ENCODE measurements around the gene FRMPD2. TPM values are rescaled to one million over a fixed set of nuclear protein-coding genes. Genes with fewer than 3 reads are reported as not detected.

The FRMPD2 gene
- total and polyA plus RNA-seq, 2 donors (not counting 3 experiments of a cell fraction or from before 2014, with no cell fraction given): 0.42 TPM; not detected in 1

DNA sequence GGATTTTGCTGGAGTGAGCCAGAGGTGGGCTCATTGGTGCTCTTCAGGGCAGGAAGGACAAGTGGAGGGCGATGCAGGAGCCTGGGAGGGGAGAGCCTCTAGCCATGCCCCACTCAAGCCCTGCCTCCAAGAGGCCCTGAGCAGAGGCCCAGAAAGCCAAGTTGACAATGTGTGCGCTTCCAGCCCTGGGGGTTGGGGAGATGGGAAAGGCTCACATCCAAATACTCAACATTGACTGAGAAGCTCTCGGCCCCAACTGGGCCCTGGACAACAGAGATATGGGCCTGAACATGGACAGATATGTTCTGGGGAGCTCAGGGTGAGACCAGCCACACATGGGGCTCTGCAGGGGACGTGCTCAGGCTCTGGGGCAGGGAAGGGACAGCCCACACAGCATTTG is 39.0 kb downstream of the FRMPD2 start:
- no peak overlapping the region for H3K4me2 ChIP-seq (ENCODE audit: insufficient read depth, low read length)
- no peak for FAIRE-seq
- H3K9ac ChIP-seq (replicated peaks; ENCODE audit: extremely low read depth, insufficient read depth, low read length): no peak overlapping the region
- no peak for DNase-seq (ENCODE audit: low read depth, low spot score)
- ChIA-PET CTCF (interaction anchor here (1.4 kb wide), 1 partner anchor 13 kb away, joined by 3 read pairs; no protein-coding TSS in a partner anchor), POLR2A (no interaction called here)
- no peaks in the 10 kb centered on the region for H3K79me2 ChIP-seq (ENCODE audit: control insufficient read depth, insufficient read depth, low read length)
- H3K4me1 ChIP-seq (ENCODE audit: control insufficient read depth, extremely low read depth, insufficient read depth, low read length): no peaks in the 10 kb centered on the region
- H4K20me1 ChIP-seq (replicated peaks; ENCODE audit: control insufficient read depth, extremely low read depth, insufficient read depth, low read length): no peaks in the 10 kb centered on the region
- dilution Hi-C loops (cut with MboI; ENCODE audit: extremely low pct_ligation_motif_present, low sequenced_read_pairs): no loop called here
- H2AFZ ChIP-seq (ENCODE audit: low read depth, low read length): no peak overlapping the region
- no peaks in the 10 kb centered on the region for H3K9me3 ChIP-seq (replicated peaks; ENCODE audit: control insufficient read depth, insufficient read depth, low read length)
- H3K36me3 ChIP-seq (ENCODE audit: control insufficient read depth in 2 of 2, extremely low read depth in 1 of 2, insufficient read depth in 2 of 2, low read length in 2 of 2): no peaks in the 10 kb centered on the region
- BruUV-seq (replicated peaks): no TSS peak
- no peak overlapping the region for H3K4me3 ChIP-seq (replicated peaks in 1 of 3; ENCODE audit: insufficient read depth in 1 of 3, low read depth in 1 of 3, low read length in 3 of 3)
- no peak overlapping the region for H3K27ac ChIP-seq (ENCODE audit: insufficient read depth, low read depth, low read length)
- intact Hi-C loops (cut with micrococcal nuclease): no loop called here
- H3K9me1 ChIP-seq (replicated peaks; ENCODE audit: control insufficient read depth, extremely low read depth, insufficient read depth, low read length): no peaks in the 10 kb centered on the region
- TF ChIP-seq, protein P1, sequence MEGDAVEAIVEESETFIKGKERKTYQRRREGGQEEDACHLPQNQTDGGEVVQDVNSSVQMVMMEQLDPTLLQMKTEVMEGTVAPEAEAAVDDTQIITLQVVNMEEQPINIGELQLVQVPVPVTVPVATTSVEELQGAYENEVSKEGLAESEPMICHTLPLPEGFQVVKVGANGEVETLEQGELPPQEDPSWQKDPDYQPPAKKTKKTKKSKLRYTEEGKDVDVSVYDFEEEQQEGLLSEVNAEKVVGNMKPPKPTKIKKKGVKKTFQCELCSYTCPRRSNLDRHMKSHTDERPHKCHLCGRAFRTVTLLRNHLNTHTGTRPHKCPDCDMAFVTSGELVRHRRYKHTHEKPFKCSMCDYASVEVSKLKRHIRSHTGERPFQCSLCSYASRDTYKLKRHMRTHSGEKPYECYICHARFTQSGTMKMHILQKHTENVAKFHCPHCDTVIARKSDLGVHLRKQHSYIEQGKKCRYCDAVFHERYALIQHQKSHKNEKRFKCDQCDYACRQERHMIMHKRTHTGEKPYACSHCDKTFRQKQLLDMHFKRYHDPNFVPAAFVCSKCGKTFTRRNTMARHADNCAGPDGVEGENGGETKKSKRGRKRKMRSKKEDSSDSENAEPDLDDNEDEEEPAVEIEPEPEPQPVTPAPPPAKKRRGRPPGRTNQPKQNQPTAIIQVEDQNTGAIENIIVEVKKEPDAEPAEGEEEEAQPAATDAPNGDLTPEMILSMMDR (IDR thresholded peaks at IDR 0.05; ENCODE audit: extremely low read depth in 1 of 2, insufficient read depth in 1 of 2, low read depth in 1 of 2, low read length in 2 of 2): no peak
- no peak for TF ChIP-seq EZH2 (IDR thresholded peaks at IDR 0.05; ENCODE audit: borderline replicate concordance, low read depth, low read length, severe bottlenecking)
- TF ChIP-seq MYC (IDR thresholded peaks at IDR 0.05; ENCODE audit: low read depth, low read length): no peak
- no peak for TF ChIP-seq POLR2A (IDR thresholded peaks at IDR 0.05; ENCODE audit: low read depth, low read length)
- TF ChIP-seq, protein P2, sequence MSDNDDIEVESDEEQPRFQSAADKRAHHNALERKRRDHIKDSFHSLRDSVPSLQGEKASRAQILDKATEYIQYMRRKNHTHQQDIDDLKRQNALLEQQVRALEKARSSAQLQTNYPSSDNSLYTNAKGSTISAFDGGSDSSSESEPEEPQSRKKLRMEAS (IDR thresholded peaks at IDR 0.05; ENCODE audit: insufficient read depth, insufficient read length): no peak
- TF ChIP-seq JUN (IDR thresholded peaks at IDR 0.05; ENCODE audit: borderline replicate concordance, insufficient read depth, insufficient read length, low read depth): no peak
- TF ChIP-seq GATA2 (IDR thresholded peaks at IDR 0.05; ENCODE audit: insufficient read depth, insufficient read length, low read depth, low read length): no peak
- TF ChIP-seq POLR2AphosphoS5 (IDR thresholded peaks at IDR 0.05; ENCODE audit: insufficient read depth, low read depth, low read length): no peak
- no peak for TF ChIP-seq FOS (IDR thresholded peaks at IDR 0.05; ENCODE audit: borderline replicate concordance, insufficient read depth, low read length)
- peaks cover 3 to 4% of the 10 kb centered on the region in 2 experiments for H3K27me3 ChIP-seq (ENCODE audit: control insufficient read depth in 2 of 2, insufficient read depth in 2 of 2, low read length in 2 of 2)

Data from endothelial cell of umbilical vein (primary cell).